OCI-LY3 (cell line): ENCODE measurements around the gene NFATC3.

Experiments
- H2AFZ ChIP-seq: fragments of 200-600, 300-600 bp; shearing (Covaris generic); 2 replicates; pipeline ENCODE4 v1.6.0; 2014; ENCODE audit warnings: antibody characterized with exemption, low read depth, low read length
- H3K27ac ChIP-seq: fragments of 200-600, 300-600 bp; sonication (generic); 2 replicates; pipeline ENCODE4 v1.5.1; 2014; ENCODE audit warnings: mild to moderate bottlenecking, low read length, moderate library complexity, mixed read lengths
- H3K27me3 ChIP-seq: fragments of 200-600, 300-600 bp; sonication (generic); 2 replicates; pipeline ENCODE4 v1.6.1; 2014; ENCODE audit warnings: low read depth, low read length, mixed read lengths
- H3K36me3 ChIP-seq: fragments of 200-600, 300-600 bp; sonication (generic); replicated peaks from 2 replicates; pipeline ENCODE3; 2014; ENCODE audit warnings: low read depth, low read length, mixed read lengths
- H3K4me1 ChIP-seq: fragments of 300-600, 200-600 bp; sonication (generic); 2 replicates; pipeline ENCODE4 v1.6.1; 2014; ENCODE audit warnings: low read length, mixed read lengths
- H3K4me2 ChIP-seq: fragments of 200-600, 300-600 bp; sonication (generic); 2 replicates; pipeline ENCODE4 v1.6.1; 2014; ENCODE audit warnings: low read length, mixed read lengths
- H3K4me3 ChIP-seq: fragments of 300-600, 200-600 bp; sonication (generic); 2 replicates; pipeline ENCODE4 v1.5.1; 2014; ENCODE audit warnings: antibody characterized with exemption, mild to moderate bottlenecking, low read length, moderate library complexity
- H3K79me2 ChIP-seq: fragments of 300-600, 200-600 bp; shearing (Covaris generic); 2 replicates; pipeline ENCODE4 v1.6.1; 2014; ENCODE audit warnings: mild to moderate bottlenecking, low read length, mixed read lengths
- H3K9ac ChIP-seq: fragments of 300-600, 200-600 bp; shearing (Covaris generic); 2 replicates; pipeline ENCODE4 v1.6.0; 2014; ENCODE audit warnings: mild to moderate bottlenecking, low read length, moderate library complexity
- H3K9me3 ChIP-seq: fragments of 200-600, 300-600 bp; shearing (Covaris generic); 2 replicates; pipeline ENCODE4 v1.6.1; 2014; ENCODE audit warnings: low read length, mixed read lengths; ENCODE audit not compliant: insufficient read depth
- H4K20me1 ChIP-seq: fragments of 200-600, 300-600 bp; sonication (generic); 2 replicates; pipeline ENCODE4 v1.6.1; 2016; ENCODE audit warnings: low read length, mixed read lengths; ENCODE audit not compliant: insufficient read depth
- EZH2phosphoT487 ChIP-seq: fragments of 200-600 bp; shearing (Covaris generic); IDR thresholded peaks from 2 replicates; pipeline ENCODE4 v1.6.1; 2018; ENCODE audit warnings: antibody characterized with exemption, mixed run types, low read depth
- TF ChIP-seq, protein P1 (sequence below): fragments of 200-600, 300-600 bp; sonication (generic); IDR thresholded peaks from 2 replicates; pipeline ENCODE4 v1.5.1; 2014; ENCODE audit warnings: antibody characterized with exemption, low read length, low read depth

NFATC3 gene

DNA sequence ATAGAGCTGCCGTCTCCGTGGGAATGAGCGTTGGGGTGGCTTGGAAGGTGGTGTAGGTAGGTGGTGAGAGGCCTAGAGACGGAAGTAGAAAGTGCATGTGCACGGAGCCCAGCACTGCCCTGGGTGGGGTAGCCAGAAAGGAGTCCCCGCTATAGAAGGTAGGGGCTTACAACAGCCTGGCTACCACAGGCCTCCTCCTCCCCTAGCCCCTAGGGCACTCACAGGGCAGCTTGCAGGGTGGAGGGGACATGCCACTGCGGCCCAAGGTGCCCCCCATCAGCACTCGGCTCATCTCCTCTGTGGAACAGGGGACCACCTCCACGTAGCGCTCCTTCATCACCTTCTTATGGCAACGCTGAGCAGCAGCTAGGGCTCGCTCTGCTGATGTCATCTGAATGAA, 145.8 kb downstream of the NFATC3 start:
- TF ChIP-seq, protein P1, sequence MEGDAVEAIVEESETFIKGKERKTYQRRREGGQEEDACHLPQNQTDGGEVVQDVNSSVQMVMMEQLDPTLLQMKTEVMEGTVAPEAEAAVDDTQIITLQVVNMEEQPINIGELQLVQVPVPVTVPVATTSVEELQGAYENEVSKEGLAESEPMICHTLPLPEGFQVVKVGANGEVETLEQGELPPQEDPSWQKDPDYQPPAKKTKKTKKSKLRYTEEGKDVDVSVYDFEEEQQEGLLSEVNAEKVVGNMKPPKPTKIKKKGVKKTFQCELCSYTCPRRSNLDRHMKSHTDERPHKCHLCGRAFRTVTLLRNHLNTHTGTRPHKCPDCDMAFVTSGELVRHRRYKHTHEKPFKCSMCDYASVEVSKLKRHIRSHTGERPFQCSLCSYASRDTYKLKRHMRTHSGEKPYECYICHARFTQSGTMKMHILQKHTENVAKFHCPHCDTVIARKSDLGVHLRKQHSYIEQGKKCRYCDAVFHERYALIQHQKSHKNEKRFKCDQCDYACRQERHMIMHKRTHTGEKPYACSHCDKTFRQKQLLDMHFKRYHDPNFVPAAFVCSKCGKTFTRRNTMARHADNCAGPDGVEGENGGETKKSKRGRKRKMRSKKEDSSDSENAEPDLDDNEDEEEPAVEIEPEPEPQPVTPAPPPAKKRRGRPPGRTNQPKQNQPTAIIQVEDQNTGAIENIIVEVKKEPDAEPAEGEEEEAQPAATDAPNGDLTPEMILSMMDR = no peak
- no peak for TF ChIP-seq EZH2phosphoT487
- Histone ChIP-seq H3K9me3 (no peaks in the 10 kb centered on the region), H3K4me1 (no peaks in the 10 kb centered on the region), H3K36me3 (no peaks in the 10 kb centered on the region), H3K9ac (no peak overlapping the region), H3K4me2 (no peak overlapping the region), H3K27ac (no peak overlapping the region), H3K27me3 (no peaks in the 10 kb centered on the region), H2AFZ (no peak overlapping the region), H4K20me1 (no peaks in the 10 kb centered on the region), H3K79me2 (no peaks in the 10 kb centered on the region), H3K4me3 (no peak overlapping the region)

DNA sequence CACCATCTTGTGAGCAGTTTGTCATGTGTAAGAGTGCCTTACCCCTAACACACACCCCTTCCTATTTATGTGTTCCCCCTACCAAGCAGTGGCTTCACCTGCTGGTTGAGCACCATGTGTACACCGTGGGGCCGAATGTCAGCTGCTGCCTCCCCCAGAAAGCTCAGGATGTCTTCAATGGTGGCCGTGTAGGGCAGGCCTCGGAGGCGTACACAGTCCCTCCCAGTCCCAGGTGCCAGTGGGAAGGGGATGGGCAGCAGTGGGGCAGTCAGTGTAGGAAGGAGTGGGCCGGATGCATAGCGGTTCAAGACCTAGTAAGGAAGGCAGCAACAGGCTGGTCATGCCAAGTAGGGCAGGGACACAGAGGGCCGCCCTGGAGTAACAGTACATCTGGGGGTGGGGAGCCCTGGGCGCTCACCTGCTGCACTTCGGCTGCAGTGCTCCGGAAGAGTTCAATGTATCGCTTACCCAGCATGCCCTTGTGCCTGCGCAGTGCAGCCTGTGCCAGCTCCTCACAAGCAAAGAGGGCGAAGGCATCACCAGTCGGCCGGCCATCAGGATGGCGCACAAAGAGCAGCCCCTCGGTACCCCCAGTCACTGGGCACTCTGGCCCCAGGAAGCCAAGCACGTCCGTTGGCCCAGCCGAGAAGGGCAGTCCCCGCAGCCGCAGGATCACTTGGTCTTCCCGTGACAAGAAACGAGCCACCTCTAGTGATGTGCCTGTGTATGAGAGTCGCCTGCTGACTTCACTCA, 146.4 kb downstream of the NFATC3 start:
- TF ChIP-seq EZH2phosphoT487 = no peak
- Histone ChIP-seq H3K4me3 (no peak overlapping the region), H3K4me1 (no peaks in the 10 kb centered on the region), H2AFZ (no peak overlapping the region), H3K79me2 (no peaks in the 10 kb centered on the region), H3K4me2 (no peak overlapping the region), H3K27ac (no peak overlapping the region), H4K20me1 (no peaks in the 10 kb centered on the region), H3K27me3 (no peaks in the 10 kb centered on the region), H3K9me3 (no peaks in the 10 kb centered on the region), H3K36me3 (no peaks in the 10 kb centered on the region), H3K9ac (no peak overlapping the region)

DNA sequence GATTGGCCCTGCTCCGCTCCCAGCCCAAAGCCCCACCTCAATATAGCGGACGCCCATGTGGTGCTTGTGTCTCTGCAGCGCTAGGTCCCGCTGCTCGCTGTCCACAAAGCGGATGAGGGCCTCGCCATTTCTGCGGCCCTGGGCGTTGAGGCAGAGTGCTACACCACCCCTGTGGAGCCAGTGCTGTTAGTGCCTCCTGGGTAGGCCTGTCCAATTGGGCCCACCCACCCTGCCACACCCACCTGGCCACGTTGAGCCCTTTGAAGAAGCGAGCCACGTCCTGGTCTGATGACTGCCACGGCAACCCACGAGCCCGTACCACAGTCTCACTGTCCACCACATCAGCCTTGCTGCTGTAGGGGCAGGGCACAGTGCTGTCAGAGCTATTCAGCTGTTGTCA, 147.2 kb downstream of the NFATC3 start:
- Histone ChIP-seq H3K79me2 (no peaks in the 10 kb centered on the region), H3K4me1 (no peaks in the 10 kb centered on the region), H3K27ac (no peak overlapping the region), H4K20me1 (no peaks in the 10 kb centered on the region), H3K9ac (no peak overlapping the region), H3K4me2 (no peak overlapping the region), H3K36me3 (no peaks in the 10 kb centered on the region), H3K9me3 (no peaks in the 10 kb centered on the region), H2AFZ (no peak overlapping the region), H3K27me3 (no peaks in the 10 kb centered on the region), H3K4me3 (no peak overlapping the region)
- no peak for TF ChIP-seq EZH2phosphoT487
- TF ChIP-seq, protein P1 = no peak

DNA sequence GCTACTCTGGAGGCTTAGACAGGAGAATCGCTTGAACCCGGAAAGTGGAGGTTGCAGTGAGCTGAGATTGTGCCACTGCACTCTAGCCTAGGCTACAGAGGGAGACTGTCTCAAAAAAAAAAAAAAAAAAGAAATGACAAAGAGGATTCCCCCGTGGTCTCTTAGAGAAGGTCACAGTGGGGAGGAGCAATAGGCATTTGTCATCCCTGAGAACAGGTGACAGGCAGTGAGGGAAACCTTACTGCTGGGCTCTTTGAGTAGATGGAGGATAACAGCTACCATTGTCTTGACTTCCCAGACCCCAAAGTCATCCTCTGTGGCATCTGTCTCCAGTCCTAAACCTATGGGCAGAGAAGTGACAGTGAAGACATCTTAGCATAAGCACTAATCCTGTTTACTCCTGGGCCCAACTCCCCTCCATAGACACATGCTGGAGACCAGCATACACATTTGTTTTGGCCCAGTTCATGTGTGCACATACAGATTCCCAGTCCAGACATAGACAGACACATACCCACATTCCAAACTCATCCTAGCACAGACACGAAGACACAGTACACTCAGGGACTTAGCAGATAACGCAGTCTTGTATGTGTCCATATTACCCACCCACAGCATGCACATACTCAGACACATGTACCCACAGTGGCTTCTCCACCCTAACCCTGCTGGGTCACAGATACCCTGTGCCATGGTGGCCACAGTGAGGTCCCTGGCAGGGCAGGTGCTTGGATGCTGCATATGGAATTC, 148.1 kb downstream of the NFATC3 start:
- Histone ChIP-seq H3K36me3 (no peaks in the 10 kb centered on the region), H3K4me2 (no peak overlapping the region), H3K9me3 (no peaks in the 10 kb centered on the region), H4K20me1 (no peaks in the 10 kb centered on the region), H2AFZ (no peak overlapping the region), H3K4me1 (no peaks in the 10 kb centered on the region), H3K9ac (no peak overlapping the region), H3K27me3 (no peaks in the 10 kb centered on the region), H3K79me2 (no peaks in the 10 kb centered on the region), H3K4me3 (no peak overlapping the region), H3K27ac (no peak overlapping the region)
- TF ChIP-seq, protein P1 = no peak
- no peak for TF ChIP-seq EZH2phosphoT487
